Stimulated activated CD4-positive, alpha-beta T cell treated with anti-CD3 and anti-CD28 coated beads, Interleukin-2, amount 100 ng/mL, for 48 hours (primary cell): ENCODE measurements around the gene CHRNB1.
A peak's percentile ranks its signal among the peaks of the same experiment; 100 is the strongest.
"Not testable (repeated sequence)": the region's sequence is repeated elsewhere in the genome, so short reads cannot be mapped to it uniquely, and the experiment has no call there.

Source experiments
- DNase-seq, 2 donors: peaks; one replicate each; pipeline ENCODE4 v3.0.0-alpha.2; 2020

The CHRNB1 gene

DNA sequence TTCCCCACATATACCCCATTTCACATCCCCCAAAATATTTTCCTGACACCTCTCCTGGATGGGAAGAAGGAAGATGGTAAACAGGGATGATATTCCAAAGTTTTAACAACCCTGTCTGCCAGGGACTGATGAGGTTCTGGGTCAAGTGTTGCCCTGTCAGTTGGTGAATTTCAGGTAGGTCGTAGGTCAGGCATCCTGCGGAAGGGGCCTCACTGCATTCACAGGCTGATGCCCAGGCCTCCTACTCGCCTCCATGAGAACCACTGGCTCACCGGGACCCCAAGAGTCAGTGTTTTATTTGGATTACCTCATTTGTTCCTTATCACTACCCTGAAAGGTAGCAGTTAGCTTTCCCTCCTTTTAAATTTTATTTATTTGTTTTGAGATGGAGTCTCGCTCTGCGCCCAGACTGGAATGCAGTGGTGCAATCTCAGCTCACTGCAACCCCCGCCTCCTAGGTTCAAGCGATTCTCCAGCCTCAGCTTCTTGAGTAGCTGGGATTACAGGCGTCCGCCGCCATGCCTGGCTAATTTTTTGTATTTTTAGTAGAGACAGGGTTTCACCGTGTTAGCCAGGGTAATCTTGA is 24.0 kb downstream of the CHRNB1 start:
- no peak for DNase-seq

DNA sequence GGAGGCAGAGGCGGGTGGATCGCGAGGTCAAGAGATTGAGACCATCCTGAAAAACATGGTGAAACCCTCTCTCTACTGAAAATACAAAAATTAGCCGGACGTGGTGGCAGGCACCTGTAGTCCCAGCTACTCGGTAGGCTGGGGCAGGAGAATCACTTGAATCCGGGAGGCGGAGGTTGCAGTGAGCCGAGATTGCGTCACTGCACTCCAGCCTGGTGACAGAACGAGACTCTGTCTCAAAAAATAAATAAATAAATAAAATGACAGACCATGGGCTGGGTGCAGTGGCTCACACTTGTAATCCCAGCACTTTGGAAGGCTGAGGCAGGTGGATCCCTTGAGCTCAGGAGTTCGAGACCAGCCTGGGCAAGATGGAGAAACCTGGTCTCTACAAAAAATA is 25.0 kb downstream of the CHRNB1 start:
- DNase-seq = not testable (repeated sequence)

DNA sequence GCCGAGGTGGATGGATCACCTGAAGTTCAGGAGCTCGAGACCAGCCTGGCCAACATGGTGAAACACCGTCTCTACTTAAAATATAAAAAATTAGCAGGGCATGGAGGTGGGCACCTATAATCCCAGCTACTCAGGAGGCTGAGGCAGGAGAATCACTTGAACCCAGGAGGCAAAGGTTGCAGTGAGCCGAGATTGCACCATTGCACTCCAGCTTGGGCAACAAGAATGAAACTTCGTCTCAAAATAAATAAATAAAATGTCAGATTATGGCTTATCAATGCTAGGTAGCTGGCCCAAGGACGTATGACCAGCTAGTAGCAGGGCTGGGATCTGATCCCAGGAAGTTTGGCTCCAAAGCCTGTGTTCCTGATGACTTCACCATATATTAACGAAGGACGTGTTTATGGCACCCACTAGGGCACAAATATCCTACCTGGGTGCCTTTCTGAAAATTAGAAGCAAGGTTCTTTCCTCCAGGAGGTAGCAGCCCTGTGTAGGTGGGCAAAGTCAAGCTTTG is 25.7 kb downstream of the CHRNB1 start:
- DNase-seq = not testable (repeated sequence)

- no peak for DNase-seq
Observed at GRCh38 chr17:7471729-7472128, 26.9 kb downstream of the CHRNB1 start.

DNA sequence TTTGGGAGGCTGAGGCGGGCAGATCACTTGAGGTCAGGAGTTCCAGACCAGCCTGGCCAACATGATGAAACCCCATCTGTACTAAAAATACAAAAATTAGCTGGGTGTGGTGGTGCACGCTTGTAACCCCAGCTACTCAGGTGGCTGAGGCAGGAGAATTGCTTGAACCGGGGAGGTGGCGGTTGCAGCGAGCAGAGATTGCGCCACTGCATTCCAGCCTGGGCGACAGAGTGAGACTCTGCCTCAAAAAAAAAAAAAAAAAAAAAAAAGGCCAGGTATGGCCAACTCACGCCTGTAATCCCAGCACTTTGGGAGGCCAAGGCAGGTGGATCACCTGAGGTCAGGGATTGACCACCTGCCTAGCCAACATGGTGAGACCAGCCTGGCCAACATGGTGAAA is 29.9 kb downstream of the CHRNB1 start:
- not testable (repeated sequence) for DNase-seq

GRCh38 chr17:7475764-7476422 is 31.0 kb downstream of the CHRNB1 start:
- DNase-seq = no peak

- no peak for DNase-seq
Observed at GRCh38 chr17:7476494-7476893, 31.6 kb downstream of the CHRNB1 start.

DNA sequence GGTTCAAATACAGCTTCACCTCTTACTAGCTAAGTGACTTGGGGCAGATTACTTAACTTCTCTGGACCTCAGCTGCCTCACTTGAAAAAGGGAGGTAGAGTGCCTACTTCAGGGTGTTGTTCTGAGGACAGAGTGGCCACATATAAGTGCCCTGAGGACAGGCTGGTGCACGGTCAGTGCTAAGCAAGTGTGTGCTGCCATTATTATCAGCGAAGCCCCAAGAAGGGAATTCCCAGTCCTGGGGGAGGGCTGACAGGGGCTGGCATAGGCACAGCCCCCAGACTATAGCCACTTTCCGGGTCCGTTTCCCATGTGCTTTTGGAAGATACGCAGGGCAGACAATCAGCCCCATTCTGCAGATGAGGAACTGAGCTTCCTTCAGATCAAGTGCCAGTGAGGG is 32.1 kb downstream of the CHRNB1 start:
- no peak for DNase-seq

DNA sequence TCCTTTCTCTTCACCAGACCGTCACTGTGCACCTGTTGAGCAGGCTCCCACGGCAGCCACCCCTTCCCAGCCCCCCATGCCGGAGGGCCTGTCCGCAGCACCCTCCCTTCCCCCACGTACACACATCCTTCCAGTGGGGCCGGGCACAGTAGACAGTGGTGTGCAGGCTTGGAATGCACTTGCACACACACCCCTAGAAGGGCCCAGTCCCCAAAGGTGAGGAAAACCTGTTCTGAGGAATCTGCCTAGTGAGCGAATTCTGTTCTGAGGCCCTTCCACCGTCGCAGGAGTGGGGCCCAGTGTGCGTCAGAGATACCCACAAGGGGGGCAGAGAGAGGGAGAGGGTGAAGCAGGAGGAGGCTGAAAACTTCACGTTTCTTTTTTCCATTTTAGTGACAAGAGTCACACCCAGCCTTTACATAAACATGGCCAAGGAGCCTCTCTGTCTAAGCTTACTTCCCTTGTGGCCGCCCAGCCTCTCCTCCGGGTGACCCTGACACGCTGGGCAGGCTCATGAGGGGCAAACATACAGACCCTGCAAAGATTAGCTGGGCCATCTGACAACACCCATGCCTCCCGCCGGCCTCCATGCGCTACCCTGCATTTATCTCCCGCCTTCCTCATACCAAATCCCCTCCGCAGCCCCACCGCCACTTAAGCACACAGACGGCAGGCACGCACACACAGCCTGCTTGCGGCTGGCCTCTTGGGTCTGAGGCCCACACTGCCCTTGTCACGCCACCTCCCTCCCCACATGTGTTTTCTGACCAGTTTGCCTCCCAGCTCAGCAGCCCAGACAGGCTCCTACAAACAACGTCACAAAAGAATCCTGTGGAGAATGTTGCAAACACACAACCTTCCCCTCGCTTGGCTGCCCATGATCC is 32.8 kb downstream of the CHRNB1 start:
- no peak for DNase-seq

GRCh38 chr17:7478276-7479212 is 33.7 kb downstream of the CHRNB1 start:
- DNase-seq = peak in 1 of 2 donors; percentile 38

DNA sequence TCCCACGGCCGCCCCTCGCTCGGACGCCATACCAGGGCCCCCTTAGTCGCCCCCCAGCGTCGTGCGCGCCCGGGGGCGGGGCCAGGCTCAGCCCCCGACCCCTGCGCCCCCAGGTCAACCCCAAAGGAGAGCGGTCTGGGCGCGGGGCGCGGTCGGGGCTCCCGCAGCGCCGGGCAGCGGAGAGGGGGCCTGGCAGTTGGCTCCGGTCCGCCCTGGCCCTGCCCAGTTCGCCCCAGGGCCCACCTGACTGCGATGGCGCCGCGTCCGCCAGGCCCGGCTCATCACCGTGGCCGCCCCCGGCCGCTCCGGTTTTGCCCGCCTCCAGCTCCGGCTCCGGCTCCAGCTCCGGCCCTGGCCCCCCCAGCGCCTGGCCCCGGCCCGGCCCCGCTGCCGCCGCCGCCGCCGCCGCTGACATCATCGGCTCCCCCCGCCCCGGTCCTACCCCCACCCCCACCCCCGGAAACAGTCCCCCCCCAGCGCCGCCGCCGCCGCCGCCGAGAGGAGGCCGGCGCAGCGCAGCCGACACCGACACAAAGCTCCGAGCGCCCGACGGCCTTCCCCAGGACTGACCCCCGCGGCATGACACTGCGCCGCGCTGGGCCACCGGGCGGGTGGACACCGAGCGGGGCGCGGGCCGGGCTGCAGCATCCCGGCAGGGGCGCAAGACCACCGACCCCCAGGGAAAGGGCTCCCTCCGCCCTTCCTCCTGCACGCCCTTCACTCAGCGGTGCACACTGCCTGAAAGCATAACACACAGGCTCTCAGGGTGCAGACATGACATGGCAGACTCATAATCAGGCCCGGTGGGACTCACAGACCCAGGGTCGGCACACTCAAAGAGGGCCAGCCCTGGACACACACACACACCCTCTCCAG is 34.6 kb downstream of the CHRNB1 start, which contains the start of gene ZBTB4:
Gene ZBTB4, minus strand, starts transcription at position 419 of the 876 bp plus-strand sequence. CDS start 12,830 bp downstream, outside the sequence.
- peak; percentile 36 to 46 for DNase-seq

GRCh38 chr17:7480089-7480384 is 35.2 kb downstream of the CHRNB1 start:
- DNase-seq = no peak

GRCh38 chr17:7481275-7481674 is 36.4 kb downstream of the CHRNB1 start, which contains the start of gene SLC35G6:
SLC35G6 (plus strand) TSS chr17:7481446; CDS start chr17:7481517, 71 bp downstream.
- not testable (repeated sequence) for DNase-seq

DNA sequence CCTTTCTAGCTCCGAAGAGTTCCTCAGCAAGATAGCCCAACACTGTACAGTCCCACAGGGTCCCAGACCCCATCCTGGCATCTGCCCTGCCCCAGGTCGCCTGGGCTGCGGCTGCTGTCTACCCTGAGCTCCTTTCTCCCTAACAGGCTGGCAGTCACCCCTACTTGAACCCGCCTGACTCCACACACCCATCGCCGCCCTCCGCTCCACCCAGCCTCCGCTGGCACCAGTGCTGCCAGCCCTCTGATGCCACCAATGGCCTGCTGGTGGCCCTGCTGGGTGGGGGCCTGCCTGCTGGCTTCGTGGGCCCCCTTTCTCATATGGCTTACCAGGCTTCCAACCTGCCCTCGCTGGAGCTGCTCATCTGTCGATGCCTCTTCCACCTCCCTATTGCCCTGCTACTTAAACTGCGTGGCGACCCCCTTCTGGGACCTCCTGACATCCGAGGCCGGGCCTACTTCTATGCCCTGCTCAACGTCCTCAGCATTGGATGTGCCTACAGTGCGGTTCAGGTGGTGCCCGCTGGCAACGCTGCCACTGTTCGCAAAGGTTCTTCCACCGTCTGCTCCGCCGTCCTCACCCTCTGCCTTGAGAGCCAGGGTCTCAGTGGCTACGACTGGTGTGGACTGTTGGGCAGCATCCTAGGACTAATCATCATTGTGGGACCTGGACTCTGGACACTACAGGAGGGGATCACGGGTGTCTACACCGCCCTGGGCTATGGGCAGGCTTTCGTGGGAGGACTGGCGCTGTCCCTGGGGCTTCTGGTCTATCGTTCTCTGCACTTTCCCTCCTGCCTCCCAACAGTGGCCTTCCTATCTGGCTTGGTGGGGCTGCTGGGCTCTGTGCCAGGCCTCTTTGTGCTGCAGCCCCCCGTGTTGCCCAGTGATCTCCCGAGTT is 37.2 kb downstream of the CHRNB1 start:
- DNase-seq = not testable (repeated sequence)

- not testable (repeated sequence) for DNase-seq
Observed at GRCh38 chr17:7482742-7483088, 37.9 kb downstream of the CHRNB1 start.

DNA sequence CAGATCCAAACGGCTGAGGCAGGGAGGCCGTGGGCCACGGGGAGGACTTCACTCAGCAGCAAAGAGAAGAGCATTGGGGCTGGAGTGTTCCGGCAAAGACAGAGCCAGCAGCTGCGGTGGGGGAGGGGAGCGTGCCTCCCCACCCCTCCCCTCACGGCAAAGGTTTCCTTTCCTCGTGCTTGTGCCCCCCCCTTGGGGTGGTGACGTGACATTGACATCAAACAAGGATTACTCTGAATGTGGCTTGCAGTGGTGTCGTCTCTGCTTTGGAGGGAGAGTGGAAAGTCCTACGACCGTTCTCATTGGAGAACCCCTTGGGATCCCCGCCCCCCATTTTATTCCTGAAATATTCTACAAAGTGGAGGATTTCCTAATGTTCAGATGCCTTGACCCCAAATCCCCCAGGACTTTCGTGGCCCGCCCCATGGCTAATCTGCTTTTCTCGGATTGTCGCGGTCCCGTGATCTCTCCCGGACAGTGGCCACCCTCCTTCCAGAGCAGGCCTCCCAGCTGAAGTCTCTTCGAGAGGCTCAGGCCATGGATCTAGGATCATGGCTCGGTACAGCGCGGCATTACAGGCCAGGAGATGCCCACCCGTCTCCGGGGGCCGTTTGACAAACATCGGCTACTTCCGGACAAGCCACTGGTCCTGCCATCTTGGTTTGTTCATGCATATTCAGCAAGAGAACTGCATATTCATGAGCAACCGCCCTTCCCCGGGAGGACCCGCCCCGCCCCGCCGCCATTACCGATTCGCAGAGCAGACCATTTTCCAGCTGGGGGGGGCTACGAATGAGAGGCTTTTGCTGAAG is 38.6 kb downstream of the CHRNB1 start:
- DNase-seq = peak; percentile 88 to 91

- peak; percentile 96 to 98 for DNase-seq
Observed at GRCh38 chr17:7484067-7484918, 39.4 kb downstream of the CHRNB1 start, which contains the start of gene POLR2A. POLR2A (plus strand) TSS chr17:7484366.

- DNase-seq = no peak
Observed at GRCh38 chr17:7484919-7485377, 40.1 kb downstream of the CHRNB1 start.
